PC-9 (cell line): Measurements from ENCODE around the gene OSGEP.

Source experiments
- CTCF ChIP-seq: fragments of 200-600 bp; sonication (generic); conservative IDR thresholded peaks from 2 replicates; pipeline ENCODE4 v1.6.1; 2017; ENCODE audit warnings: mixed run types, antibody characterized with exemption, mild to moderate bottlenecking, moderate library complexity
- EZH2 ChIP-seq: fragments of 200-600 bp; sonication (generic); IDR thresholded peaks from 2 replicates; pipeline ENCODE4 v1.8.0; 2017; ENCODE audit warnings: antibody characterized with exemption, low read depth

- TF ChIP-seq CTCF (no peak), EZH2 (no peak)
These were observed 45.3 kb upstream of the OSGEP start for GRCh38 chr14:20499881-20500280.
